Gastrocnemius medialis (tissue), 4 donors: ENCODE results near the gene TGFB1.

Source experiments
- POLR2A ChIP-seq, 2 donors: fragments of 450-650 bp; IDR thresholded peaks; one replicate each; pipeline ENCODE4 v1.6.1; 2017; ENCODE audit warnings: antibody characterized with exemption in 2 of 2, mild to moderate bottlenecking in 2 of 2, moderate library complexity in 2 of 2
- TF ChIP-seq, protein P1 (sequence below), 5 experiments: fragments of 450-650 bp in 3 of 5; fragments of 200-600 bp in 2 of 5; sonication (generic) in 2 of 5; IDR thresholded peaks in 4 of 5; conservative IDR thresholded peaks in 1 of 5; 1 replicate in 4 of 5; 2 replicates in 1 of 5; pipeline ENCODE4 v1.5.1; 2016 to 2019; ENCODE audit warnings: antibody characterized with exemption in 5 of 5, mild to moderate bottlenecking in 3 of 5, moderate library complexity in 3 of 5

DNA sequence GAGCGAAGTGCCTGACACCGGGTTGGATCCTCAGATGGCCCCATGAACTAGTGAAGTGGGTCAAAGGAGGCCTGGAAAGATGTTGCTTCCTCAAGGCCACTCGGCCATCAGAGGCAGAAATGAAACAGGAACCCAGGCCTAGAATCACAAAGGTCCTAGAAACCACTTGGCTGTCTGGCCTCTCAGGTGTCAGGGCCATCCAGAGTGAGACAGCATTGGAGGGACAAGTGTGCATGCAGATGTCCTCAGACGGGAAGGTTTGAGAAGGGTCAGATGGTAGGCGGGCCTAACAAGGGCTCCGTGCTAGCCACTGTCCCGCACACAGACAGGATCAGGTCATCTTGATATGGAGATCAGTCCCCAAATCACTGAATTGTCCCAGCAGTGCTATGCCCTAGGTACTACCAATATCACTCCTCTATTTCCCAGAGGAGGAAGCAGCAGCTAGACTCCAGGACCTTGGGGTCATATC, 29.5 kb downstream of the TGFB1 start:
- TF ChIP-seq, protein P1, sequence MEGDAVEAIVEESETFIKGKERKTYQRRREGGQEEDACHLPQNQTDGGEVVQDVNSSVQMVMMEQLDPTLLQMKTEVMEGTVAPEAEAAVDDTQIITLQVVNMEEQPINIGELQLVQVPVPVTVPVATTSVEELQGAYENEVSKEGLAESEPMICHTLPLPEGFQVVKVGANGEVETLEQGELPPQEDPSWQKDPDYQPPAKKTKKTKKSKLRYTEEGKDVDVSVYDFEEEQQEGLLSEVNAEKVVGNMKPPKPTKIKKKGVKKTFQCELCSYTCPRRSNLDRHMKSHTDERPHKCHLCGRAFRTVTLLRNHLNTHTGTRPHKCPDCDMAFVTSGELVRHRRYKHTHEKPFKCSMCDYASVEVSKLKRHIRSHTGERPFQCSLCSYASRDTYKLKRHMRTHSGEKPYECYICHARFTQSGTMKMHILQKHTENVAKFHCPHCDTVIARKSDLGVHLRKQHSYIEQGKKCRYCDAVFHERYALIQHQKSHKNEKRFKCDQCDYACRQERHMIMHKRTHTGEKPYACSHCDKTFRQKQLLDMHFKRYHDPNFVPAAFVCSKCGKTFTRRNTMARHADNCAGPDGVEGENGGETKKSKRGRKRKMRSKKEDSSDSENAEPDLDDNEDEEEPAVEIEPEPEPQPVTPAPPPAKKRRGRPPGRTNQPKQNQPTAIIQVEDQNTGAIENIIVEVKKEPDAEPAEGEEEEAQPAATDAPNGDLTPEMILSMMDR (IDR thresholded peaks at IDR 0.05 in 4 of 5, conservative IDR thresholded peaks at IDR 0.05 in 1 of 5), result no peak
- TF ChIP-seq POLR2A (IDR thresholded peaks at IDR 0.05), result no peak
